GM12878 (cell line): Measurements from ENCODE around the gene GOSR1.
"Not testable (repeated sequence)": the region's sequence is repeated elsewhere in the genome, so short reads cannot be mapped to it uniquely, and the experiment has no call there.

ENCODE experiments used
- CTCF ChIP-seq, 3 experiments: IDR thresholded peaks in 2 of 3; conservative IDR thresholded peaks in 1 of 3; 2 replicates each; pipeline ENCODE4 v1.5.1; 2011; ENCODE audit warnings: low read depth in 3 of 3, low read length in 3 of 3, mild to moderate bottlenecking in 3 of 3, control low read depth in 2 of 3, moderate library complexity in 2 of 3, inconsistent platforms in 1 of 3, mixed read lengths in 1 of 3; ENCODE audit not compliant: control insufficient read depth in 2 of 3, insufficient read depth in 1 of 3; ENCODE audit errors: extremely low read depth in 1 of 3
- POLR2A ChIP-seq: IDR thresholded peaks from 2 replicates; pipeline ENCODE4 v1.6.1; 2011; ENCODE audit warnings: low read depth, mild to moderate bottlenecking, low read length
- TF ChIP-seq, protein P1 (sequence below): fragments of 450-650 bp; formaldehyde crosslinking; IDR thresholded peaks from 2 replicates; pipeline ENCODE4 v1.5.0; 2022; ENCODE audit warnings: mild to moderate bottlenecking, missing genetic modification characterization

DNA sequence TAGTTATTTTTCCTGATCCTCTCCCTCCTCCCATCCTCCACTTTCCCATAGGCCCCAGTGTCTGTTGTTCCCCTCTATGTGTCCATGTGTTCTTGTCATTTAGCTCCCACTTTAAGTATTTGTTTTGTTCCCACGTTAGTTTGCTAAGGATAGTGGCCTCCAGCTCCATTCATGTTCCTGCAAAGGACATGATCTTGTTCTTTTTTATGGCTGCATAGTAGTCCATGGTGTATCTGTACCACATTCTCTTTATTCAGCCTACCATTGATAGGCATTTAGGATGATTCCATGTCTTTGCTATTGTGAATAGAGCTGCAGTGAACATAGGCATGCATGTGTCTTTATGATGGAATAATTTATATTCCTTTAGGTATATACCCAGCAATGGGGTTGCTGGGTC lies 60.5 kb downstream of the GOSR1 start:
- TF ChIP-seq, protein P1, sequence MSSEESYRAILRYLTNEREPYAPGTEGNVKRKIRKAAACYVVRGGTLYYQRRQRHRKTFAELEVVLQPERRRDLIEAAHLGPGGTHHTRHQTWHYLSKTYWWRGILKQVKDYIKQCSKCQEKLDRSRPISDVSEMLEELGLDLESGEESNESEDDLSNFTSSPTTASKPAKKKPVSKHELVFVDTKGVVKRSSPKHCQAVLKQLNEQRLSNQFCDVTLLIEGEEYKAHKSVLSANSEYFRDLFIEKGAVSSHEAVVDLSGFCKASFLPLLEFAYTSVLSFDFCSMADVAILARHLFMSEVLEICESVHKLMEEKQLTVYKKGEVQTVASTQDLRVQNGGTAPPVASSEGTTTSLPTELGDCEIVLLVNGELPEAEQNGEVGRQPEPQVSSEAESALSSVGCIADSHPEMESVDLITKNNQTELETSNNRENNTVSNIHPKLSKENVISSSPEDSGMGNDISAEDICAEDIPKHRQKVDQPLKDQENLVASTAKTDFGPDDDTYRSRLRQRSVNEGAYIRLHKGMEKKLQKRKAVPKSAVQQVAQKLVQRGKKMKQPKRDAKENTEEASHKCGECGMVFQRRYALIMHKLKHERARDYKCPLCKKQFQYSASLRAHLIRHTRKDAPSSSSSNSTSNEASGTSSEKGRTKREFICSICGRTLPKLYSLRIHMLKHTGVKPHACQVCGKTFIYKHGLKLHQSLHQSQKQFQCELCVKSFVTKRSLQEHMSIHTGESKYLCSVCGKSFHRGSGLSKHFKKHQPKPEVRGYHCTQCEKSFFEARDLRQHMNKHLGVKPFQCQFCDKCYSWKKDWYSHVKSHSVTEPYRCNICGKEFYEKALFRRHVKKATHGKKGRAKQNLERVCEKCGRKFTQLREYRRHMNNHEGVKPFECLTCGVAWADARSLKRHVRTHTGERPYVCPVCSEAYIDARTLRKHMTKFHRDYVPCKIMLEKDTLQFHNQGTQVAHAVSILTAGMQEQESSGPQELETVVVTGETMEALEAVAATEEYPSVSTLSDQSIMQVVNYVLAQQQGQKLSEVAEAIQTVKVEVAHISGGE (CRISPR knock-in tag): not testable (repeated sequence)
- TF ChIP-seq POLR2A; CTCF (IDR thresholded peaks at IDR 0.05 in 2 of 3, conservative IDR thresholded peaks at IDR 0.05 in 1 of 3; ENCODE audit: control insufficient read depth in 2 of 3, extremely low read depth in 1 of 3, insufficient read depth in 1 of 3, low read depth in 3 of 3, low read length in 3 of 3): not testable (repeated sequence)
